Raji (cell line): ENCODE data around the gene FAM117B.

Source experiments
- POLR2A ChIP-seq: IDR thresholded peaks from 2 replicates; pipeline ENCODE4 v1.6.1; 2011; ENCODE audit warnings: low read depth, low read length, control low read depth; ENCODE audit not compliant: insufficient read depth

Gene FAM117B

DNA sequence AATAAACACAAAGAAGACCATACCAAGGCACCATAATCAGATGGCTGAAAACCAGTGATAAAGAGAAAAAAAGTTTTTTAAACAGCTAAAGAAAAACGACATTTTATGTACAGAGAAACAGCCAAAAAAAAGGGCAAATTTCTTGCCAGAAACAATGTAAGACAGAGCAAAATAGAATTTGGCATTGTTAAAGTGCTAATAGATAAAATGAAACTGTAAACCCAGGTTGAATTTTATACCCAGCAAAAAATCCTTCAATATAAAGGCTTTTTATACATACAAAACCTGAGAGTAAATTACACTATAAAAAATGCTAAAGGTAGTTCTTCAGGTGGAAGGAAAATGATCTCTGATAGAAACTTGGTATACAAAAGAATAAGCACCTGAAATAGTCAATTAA lies 45.7 kb downstream of the FAM117B start:
- no peak for TF ChIP-seq POLR2A

DNA sequence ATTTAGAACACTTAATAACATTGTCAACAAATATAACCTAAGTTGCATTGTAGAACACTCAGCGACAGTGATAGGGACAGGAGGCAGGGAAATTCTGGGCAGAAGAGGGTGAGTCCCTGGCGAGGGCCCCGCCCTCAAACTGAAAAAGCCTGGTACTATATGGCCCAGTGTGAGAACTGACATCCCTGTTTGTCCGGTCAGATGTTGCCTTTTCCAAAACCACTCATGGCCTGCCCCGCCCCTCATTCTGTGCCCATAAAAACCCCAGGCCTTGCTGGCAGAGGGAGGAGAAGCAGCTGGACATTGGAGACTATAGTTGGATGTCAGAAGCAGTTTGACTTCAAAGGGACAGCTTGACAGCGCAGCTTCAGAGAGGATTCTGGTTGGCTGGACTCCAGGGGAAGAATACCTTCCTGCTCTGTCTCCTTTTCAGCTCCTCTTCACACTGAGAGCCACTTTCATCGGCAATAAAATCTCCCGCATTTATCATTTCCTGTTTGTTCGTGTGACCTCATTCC lies 47.0 kb downstream of the FAM117B start:
- TF ChIP-seq POLR2A: no peak

DNA sequence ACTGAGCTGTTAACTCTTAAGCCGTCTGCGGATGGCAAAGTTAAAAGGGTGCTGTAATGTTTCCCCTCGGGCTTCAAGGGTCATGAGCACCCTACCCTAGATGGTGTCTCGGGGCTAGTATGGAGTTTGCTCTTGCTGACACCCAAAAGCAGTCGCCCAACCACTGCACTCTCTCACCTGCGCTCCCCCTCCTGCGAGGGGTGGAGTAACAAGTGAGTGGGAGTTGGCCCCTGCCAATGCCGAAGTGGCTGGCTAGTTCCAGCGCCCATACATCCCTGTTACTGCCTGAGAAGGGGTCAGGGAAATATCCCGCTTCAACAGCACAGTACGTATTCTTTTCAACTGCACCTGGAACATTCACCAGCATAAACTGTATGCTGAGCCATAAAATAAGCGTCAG lies 47.5 kb downstream of the FAM117B start:
- TF ChIP-seq POLR2A: no peak

DNA sequence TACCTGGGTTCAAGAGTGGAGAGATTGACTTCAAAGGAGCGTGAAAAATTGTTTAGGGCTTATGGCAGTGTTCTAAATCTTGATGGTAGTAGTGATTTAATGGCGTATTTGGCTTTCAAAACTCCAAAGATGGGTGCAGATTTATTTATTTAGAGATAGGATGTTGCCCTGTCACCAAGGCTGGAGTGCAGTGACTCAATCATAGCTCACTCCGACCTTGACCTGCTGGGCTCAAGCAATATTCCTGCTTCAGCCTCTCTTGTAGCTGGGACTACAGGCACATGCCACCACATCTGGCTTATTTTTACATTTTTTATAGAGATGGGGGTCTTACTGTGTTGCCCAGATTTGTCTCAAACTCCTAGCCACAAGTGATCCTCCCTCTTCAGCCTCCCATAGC lies 52.5 kb downstream of the FAM117B start:
- no peak for TF ChIP-seq POLR2A

DNA sequence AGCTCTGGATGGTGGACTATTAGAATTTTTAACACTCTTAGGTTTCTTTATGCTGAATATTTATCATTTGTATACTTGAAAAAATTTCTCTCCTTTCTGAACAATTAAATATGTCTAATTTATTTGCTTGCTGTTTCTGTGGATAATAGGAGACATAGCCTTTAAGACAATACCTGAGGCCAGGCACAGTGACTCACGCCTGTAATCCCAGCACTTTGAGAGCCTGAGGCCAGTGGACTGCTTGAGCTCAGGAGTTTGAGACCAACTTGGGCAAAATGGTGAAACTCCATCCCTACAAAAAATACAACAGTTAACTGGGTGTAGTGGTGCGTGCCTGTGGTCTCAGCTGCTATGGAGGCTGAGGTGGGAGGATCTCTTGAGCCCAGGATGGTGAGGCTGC lies 54.7 kb downstream of the FAM117B start:
- TF ChIP-seq POLR2A: no peak

DNA sequence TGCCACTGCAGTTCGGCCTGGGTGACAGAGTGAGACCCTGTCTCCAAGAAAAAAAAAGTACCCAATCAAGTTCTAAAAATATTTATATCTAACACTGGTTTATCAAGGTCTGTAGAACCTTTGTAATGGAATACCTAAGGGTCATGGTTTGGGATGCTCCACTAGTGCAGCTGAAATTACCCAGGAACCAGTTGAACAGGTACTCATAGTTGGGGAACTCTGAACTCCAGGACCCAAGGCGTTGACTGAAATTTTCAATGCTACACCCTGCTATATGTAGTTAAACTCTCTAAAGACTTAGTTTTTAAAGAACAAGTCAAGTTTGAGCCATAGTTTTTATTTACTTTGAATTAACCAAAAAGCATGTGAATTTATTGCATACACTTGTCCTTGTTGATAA lies 55.1 kb downstream of the FAM117B start:
- no peak for TF ChIP-seq POLR2A

DNA sequence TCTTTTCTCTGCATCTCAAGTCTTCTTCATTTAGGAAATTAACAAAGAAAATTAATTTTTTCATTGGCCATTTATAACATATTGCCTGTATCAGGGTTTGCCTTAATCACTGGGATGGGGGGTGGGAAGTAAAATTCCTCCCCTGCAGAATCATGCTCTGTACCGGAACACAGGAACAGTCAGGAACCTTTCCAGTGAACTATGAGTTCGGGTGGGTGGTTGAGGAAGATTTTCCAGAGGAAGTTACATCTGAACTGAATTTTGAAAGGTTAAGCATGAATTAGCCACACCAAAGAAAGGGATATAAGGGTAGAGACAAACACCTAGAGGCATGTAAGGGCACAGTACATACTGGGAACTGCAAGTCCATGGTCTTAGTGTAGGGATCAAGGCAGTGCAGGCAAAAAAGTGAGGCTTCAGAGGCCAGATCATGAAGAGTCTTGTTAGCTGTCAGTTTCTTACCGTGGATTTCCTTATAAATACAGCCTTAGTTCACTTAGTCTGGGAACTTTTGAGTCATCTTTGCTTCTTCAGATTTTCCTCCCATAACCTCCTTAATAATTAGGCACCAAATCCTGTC lies 55.6 kb downstream of the FAM117B start:
- no peak for TF ChIP-seq POLR2A

DNA sequence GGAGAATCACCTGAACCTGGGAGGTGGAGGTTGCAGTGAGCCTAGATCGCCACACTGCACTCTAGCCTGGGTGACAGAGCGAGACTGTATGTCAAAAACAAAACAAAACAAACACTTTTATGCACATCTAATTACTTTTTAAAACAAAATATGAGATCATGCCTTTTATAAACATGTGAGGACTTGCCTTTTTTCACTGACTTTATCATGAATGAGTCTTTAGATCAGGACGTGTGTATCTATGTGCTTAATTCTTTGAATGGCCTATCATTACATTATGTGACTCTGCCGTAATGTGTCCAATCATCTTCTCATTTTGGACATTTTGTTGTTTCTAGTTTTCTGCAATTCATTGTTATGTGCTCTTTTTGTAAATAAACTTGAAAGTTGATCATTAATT lies 58.7 kb downstream of the FAM117B start:
- TF ChIP-seq POLR2A: no peak

DNA sequence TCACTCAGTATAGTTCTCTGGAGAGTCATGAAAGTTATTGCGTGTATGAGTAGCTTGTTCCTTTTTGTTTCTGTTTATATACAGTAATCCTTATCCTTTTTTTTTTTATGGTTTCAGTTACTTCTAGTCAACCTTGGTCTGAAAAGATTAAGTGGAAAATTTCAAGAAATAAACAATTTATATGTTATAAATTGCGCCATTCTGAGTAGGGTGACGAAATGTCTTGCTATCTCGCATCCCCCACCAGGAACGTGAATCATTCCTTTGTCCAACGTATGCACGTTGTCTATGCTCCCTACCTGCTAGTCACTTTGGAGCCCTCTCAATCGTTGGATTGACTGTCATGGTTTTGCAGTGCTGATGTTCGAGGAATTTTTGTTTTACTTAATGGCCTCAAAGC lies 60.4 kb downstream of the FAM117B start:
- TF ChIP-seq POLR2A: no peak

DNA sequence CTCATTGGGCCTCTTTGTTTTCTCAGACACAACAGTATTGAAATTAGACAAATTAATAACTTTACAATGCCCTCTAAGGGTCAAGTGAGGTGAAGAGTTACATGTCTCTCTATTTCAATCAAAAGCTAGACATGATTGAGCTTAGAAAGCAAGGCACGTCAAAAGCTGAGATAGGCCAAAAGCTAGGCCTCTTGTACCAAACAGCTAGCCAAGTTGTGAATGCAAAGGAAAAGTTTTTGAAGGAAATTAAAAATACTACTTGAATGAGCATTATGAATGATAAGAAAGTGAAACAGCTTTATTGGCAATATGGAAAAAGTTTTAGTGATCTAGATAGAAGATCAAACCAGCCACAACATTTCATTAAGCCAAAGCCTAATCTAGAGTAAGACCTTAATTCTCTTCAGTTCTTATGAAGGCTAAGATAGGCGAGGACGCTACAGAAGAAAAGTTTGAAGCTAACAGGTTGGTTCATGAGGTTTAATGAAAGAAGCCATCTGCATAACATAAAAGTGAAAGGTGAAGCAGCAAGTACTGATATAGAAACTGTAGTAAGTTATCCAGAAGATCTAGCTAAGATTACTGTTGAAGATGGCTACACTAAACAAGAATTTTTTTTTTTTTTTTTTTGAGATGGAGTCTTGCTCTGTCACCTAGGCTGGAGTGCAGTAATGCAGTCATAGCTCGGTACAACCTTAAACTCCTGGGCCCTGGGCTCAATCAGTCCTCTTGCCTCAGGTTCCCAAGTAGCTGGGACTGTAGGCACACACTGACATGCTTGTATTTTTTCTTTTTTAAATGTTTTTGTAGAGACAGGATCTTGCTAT lies 65.5 kb downstream of the FAM117B start:
- no peak for TF ChIP-seq POLR2A

DNA sequence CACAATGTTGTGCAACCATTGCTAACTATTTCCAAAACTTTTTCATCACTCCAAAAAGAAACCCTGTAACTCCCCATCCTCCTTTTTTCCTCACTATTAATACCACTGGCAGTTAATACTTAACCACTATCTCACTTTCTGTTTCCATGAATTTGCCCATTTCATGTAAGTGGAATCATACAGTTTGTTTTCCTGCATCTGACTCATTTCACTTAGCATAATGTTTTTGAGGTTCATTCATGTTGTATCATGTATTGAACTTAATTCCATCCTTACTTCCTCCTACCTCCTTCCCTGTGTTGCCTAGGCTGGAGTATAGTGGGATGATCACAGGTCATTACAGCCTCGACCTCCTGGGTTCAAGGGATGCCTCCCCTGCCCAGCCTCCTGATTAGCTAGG lies 68.3 kb downstream of the FAM117B start:
- TF ChIP-seq POLR2A: no peak

DNA sequence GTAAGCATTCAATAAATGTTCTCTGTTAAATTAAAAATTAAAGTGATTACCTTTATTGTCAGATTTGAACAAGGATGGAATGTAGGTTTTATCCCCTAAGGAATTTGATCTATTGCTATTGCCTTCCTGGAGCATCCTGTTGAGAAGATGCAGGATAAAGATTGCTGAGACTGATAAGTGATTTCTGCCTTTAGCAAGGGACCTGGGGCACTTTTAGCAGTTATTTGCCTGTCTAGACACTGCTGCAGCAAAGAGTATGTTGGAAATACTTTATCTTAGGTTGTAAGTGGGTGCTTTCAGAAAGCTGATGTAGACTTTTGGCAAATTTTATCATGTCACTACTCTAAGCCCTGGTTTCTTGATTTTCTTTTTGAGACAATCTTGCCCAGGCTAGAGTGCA lies 69.5 kb downstream of the FAM117B start:
- TF ChIP-seq POLR2A: no peak

DNA sequence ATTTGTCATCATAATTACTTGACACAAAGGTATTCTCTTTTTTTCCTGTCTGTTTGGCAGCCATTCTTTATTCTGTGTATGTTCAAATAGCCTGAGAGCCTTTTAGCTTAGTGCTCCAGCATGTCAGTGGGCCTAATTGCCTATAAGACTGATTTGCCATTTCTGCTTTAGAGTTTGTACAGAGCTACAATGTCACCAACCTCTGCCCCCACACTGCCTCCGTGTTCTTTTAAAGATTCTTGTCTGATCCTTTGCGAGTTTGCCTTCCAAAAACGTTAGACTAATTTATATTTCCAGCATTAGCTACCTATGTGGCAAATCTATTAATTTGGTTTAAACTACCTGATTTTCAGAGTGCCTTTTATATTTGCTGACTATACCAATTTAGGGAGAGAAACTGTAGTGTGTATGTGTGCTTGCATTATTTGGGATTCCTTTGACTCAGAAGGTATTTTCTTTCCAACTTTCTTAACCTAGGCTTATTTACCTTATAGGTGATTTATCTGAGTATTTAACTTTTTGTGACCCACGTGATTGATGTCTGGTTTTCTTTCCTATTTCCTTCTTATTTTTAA lies 70.8 kb downstream of the FAM117B start:
- TF ChIP-seq POLR2A: no peak

DNA sequence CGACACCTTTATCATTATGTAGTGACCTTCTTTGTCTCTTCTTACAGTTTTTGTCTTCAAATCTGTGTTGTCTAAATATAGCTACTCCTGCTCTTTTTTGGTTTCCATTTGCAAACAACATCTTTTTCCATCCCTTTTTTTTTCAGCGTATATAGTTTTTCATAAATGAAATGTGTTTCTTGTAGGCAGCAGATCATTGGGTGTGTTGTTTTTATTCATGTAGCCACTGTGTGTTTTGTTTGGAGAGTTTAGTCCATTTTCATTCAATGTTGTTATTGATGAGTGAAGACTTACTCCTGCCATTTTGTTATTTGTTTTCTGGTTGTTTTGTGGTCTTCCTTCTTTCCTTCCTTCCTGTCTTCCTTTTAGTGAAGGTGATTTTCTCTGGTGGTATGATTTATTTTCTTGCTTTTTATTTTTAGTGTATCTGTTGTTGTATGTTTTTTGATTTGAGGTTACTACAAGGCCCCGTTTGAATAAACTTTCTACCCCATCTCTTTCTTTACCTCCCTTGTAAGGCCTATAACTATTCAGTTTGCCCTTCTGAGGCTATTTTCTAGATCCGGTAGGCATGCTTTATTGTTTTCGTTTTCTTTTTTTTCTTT lies 81.4 kb downstream of the FAM117B start:
- no peak for TF ChIP-seq POLR2A

DNA sequence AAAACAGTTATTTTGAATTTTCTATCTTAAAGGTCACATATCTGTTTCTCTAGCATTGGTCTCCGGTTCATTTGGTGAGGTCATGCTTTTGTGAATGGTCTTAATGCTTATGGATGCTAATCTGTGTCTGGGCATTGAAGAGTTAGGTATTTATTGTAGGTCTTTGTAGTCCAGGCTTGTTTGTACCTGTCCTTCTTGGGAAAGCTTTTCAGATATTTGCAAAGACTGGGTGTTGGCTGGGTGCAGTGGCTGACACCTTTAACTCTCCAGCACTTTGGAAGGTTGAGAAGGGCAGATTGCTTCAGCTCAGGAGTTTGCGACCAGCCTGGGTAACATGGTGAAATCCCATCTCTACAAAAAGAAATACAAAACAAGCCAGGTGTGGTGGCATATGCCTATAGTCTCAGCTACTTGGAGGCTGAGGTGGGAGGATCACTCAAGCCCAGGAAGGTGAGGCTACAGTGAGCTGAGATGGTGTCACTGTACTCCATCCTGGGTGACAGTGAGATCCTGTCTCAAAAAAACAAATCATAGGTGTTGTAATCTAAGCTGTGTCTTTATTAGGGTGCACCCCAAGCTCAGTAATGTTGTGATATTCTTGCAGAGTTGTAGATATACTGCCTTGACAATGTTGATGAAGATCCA lies 82.3 kb downstream of the FAM117B start:
- no peak for TF ChIP-seq POLR2A
